ENCODE data around the gene SLC32A1.

SLC32A1 gene, protein sequence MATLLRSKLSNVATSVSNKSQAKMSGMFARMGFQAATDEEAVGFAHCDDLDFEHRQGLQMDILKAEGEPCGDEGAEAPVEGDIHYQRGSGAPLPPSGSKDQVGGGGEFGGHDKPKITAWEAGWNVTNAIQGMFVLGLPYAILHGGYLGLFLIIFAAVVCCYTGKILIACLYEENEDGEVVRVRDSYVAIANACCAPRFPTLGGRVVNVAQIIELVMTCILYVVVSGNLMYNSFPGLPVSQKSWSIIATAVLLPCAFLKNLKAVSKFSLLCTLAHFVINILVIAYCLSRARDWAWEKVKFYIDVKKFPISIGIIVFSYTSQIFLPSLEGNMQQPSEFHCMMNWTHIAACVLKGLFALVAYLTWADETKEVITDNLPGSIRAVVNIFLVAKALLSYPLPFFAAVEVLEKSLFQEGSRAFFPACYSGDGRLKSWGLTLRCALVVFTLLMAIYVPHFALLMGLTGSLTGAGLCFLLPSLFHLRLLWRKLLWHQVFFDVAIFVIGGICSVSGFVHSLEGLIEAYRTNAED

DNA sequence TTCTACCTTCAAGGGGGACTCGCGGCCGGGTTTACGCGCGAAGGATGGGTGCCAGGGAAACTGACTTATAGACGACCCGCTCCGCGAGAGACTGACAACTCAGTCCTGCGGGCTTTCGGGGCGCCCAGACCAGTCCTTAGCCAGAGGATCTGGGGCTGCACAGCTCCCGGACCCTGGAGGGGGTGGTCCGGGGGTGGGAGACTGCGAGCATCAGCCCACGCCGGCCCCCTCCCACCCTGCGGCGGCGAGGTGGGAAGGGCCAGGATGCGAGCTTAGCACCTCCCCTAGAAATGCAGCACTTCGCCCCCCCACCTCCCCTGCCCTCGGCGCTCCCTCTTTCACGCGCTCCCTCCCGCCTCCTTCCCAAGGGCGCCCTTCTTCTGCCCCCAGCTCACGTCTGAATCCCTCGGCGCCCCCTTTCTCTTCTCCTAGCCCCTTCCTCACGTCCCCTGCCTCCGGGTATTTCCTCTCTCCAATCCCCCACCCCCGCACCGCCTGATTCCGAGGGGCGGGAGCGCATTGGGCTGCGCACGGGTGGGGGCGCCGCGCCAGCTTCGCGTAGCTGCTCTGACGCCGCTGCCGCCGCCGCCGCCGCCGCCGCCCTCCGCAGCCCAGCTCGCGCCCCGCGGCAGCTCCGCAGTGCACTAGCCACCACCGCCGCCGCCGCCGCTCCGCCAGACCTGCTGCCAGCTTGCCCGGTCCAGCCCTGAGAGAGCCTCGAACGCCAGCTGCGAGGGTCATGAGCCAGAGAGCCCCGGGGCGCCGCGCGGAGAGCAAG, at the start of gene SLC32A1:
TSS of gene SLC32A1 (plus strand) at position 639 of the 778 bp plus-strand sequence. CDS start 239 bp downstream, outside the sequence.
- peak; percentile 32 for DNase-seq

DNA sequence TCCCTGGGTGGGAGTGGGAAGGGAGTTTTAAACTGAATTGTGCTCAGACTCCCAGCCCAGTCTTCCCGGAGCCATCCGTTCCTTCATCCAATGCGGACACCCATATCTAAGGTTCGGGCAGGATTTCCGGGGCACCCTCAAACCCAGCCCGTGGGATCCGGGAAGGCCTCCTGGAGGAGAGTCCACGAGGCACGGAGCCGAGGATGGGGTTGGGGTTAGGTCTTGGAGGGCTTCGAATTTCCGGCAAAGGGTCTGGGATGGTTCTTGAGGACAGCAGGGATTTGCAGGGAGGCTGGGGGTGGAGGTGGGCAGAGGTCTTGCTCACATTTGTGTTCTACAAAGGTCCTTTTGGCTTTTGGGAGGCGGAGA, 49.5 kb upstream of the SLC32A1 start:
- no peak for DNase-seq

DNA sequence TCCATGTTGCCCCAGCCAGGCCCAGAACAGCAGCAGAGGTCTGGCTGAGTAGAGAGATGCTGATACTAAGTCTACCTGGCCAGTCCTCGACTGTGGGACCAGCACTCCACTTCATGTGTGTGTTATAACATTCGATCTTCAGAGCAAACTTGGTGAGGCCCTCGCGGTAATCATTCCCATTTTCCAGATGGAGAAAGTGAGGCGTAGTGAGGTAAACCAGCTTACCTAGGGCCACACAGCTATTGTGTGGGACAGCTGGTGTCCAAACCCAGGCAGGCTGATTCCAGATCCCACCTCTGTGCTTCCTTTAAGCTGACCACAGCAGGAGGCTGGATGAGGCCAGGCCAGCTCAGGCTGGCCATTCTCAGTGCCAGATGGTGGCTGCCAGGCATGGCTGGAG, 47.7 kb upstream of the SLC32A1 start:
- DNase-seq: peak; percentile 7

DNA sequence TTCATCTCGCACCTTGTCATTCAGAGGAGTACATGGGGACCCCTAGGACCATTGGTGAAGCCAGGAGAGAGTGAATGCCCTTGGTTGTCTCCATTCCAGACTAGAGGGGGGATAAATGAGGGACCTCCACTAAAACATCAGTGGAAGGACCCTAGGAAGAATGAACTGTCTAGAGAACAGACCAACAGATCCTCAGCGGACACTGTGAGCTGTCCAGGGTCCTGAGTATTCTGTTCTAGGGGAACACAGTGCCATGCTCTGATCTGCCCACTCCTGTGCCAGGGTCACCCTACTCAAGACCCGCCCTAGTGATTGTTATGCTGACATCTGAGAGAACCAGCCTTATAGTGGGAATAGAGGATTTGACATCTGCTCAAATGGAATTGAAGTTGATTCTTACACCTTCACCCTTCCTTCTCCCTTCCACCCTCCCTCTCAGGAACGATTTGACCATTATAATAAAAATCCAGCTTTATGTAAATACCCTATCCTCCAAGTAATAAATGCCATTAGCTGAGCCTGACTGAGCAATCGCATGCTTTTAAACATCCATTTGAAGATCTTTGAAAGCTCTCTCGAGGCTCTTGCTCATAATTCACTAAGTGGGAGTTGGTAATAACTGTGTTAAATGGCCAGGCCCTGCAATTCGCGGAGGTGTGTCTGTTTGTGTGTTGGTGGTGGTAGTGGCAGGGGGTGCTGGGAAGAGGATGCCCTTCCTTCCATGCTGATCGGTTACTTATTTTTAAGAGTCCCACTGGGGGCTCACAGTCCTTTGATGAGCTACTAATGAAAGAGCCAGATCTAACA, 43.6 kb upstream of the SLC32A1 start:
- no peak for DNase-seq

DNA sequence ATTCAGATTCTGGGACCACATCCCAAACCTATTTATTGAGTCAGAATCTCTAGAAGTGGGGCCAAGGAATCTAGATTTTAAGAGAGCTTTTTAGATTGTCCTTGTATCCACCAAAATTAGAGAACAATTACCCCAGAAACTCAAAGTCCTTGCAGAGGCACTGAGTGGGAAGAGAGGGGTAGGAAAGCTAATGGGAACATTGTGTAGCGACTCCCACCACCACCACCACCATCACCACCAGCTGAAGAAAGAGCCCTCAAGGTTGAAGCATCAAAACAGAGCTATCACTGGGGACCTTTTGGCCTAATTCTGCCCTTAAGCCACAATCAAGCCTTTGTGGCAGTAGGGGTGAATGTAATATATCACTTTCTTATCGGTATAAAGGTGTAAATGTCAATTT, 39.0 kb upstream of the SLC32A1 start:
- no peak for DNase-seq

DNA sequence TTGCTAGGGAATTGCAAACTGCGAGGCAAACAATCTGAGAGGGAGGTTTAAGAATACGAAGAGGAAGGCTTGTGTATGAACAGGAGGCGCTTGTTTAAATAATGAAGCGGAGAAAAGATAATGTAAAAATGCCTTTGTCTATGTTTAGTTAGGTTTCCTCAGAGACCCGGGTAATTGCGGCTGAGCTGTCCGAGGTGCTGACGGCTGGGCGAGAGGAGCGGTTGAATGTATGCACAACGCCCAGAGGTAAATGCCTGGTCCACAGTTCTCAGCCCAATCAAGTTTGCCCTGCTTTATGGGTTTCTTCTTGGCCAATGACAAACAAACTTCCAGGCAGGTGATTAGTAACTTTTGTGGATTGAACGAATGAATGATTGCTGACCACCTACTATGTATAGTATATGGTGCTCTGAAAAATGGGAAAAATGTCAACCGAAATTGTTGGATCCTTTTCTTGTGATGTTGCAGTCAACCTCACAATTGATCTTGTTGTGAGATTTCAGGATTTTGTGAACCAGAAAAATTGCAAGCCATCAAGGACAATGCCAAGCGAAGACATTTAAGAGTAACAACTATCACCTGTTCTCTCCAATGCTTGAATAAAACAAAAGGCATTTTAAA, 38.3 kb upstream of the SLC32A1 start:
- DNase-seq: peak; percentile 41

DNA sequence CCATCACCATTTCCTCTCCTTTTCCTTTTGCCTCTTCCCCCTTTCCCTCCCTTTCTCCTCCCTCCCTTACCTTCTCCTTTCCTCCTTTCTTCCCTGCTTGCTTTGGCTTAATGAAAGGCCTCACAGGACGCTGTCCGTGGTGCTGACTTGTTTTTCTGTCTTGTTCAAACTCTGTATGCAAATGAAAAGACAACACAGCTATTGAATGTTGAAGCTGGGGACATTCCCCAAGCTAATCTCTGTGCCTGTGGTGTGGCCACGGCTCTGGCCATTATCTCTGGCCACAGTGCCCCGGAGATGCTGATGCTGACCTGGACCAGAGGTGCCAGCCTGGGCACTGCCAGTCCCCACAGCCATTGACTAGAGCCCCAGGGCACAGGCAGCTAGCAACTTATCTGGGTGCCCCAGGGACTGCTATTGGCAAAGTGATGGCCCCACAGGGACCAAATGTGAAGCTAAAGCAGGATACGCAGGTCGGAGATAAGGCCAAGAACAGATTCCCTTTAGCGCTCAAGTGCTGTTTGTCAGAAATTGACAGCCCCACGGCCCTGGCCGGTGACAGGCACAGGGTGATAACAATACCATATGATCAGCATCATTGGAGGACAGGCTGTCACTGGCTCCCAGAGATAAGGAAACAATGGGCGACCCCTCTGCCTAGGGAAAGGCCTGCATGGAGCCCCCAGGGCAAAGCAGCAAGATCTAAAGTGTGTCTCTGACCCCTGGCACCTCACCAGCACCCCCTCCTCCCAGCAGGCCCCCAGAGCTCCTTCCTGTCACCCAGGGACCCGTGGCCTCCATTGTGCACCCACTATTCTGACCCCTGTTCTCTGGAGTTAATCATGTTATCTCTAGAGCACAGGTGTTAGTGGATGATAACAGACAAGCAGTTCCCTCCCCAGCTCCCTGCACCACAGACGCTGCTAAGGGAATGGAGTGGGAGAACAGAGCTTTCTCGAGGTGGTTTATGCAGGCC, 31.6 kb upstream of the SLC32A1 start:
- DNase-seq: no peak

DNA sequence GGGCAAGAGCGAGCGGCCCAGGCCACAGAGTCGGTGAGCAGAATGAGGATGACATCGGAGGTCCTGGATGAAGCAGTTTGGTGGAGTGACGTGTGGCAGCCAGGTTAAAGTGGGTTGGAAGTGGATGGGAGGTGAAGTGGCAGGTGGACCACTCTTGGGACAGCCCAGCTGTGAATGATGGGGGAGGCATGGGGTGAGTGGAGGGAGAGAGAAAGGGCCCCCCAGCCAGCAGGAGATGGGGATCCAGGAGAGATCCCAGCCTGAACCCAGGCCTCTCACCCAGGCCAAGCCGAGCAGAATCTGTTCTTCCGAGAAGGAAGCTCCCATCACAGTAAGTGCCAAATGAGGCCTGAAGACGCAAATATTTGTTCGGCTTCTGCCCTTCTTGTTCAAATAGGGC, 27.0 kb upstream of the SLC32A1 start:
- DNase-seq: no peak

DNA sequence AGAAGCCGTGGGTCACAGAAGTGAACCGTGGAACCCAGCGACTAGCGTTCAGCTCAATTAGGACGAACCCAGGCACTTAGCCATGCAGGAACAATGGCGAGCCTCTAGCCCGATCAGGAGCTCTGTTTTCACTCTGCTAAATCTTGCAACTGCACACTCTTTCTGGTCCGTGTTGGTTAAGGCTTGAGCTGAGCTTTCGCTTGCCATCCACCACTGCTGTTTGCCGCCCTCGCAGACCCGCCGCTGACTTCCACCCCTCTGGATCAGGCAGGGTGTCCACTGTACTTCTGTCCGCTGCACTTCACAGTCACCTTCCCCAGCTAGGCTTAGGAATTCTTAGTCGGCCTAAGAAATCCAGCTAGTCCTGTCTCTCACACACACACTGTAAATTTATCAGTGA, 25.7 kb upstream of the SLC32A1 start:
- no peak for DNase-seq

DNA sequence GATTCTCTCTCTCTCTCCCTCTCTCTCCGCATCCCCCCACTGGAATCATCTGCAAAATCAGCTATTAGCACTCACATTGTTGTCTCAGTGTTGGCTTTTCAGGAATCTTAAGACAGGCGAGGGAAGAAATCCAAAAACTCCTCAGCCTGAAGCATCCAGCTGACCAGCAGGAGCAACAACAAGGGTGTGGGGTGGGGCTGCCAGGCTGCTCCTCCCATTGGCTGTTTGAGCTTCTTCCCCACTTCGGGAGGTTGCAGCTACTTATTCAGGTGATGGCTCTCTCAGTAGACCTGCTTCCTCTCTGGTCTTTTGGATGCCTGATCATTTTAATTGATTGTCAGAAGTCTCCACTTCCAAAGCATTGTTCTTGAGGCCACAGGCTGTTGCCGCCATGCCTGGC, 24.1 kb upstream of the SLC32A1 start:
- no peak for DNase-seq

DNA sequence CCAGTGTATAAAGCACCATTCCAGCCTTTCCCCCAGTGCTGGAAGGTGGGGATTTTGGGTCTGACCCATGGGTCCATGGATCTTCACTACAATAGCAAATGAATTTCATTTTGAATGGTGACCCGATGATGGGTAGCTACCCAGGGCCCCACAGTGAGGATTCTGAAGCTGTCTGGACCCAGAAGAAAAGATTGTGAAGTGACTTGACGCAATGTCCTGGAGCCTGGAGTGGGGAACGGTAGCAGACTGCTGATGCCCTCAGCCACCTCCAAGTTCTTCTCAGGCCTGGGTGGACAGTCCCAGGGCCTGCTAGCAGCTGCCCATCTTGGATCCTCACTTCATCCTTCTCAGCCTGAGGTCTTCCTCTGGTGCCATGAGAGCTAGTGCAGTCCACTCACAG, 23.4 kb upstream of the SLC32A1 start:
- no peak for DNase-seq

DNA sequence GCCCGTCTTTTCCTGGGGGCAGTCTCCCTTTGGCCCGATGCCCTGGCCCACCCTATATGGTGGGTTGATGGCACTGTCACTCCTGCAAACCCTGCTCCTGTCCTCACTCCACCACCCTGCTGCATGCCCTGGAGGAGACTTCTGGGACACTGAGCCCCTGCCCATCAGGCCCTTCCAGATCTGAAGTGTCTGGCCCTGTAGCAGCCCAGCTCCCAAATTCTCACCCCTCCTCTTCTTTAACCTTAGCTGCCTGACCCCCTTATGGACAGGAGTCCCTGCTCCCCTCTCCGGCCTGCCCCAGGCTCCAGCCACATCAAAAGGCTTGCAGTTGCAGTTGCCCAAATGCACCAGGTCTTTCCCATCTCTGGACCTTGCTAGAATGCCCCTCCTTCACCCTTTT, 20.8 kb upstream of the SLC32A1 start:
- no peak for DNase-seq

DNA sequence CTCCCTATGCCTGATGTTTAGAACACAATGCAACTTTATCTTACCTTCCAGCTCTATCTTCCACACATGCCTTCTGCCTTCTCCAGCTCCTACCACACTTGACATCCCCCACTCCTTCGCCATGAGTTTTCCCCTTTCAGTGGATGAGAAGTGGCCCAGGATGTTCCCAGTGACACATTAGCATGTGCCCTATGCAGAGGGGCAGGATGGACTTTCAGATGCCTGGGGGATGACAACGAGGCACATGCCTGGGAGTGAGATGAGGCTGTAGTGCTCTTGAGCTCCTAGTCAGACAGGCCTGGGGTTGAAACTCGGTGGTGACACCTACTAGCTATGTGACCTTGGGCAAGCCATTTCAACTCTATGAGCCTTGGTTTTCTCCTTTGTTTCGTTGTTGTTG, 20.1 kb upstream of the SLC32A1 start:
- DNase-seq: no peak

DNA sequence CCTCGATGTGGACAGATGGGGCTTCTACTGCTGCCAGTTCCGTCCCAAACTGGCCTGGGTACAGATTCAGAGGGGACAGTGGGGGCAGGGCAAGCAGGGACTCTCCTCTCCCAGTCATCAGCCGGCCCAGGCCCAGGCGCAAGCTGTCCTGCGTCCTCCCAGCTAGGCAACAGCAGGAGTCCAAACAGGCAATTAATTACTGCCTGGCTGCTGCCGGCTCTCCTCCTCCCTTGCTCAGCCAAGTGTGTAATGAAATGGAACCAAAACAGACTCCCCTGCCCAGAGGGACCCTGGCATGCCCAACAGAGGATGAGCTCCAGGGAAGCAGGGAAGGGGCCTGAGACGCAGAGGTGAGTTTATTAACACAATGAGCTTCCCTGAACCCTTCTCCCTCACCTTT, 17.8 kb upstream of the SLC32A1 start:
- DNase-seq: peak; percentile 82

DNA sequence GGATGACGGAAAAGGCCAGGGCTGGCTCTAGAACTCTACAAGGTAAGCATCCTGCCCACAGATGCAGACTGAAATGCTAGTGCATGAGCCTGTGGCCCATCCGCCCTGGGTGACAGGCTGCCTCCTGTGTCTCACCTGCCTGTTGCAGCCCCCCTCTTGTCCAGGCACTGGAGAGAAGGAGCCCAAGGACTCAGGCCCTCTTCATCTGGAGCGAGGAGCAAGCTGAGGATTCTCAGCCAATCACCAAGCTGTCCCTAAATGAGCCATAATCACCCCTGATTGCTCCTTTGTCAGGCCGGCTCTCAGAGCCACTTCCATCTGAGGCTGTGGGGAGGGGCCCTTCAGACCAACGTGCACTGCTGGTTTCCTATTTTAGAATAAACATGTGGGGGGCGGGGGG, 10.0 kb upstream of the SLC32A1 start:
- DNase-seq: peak; percentile 47

DNA sequence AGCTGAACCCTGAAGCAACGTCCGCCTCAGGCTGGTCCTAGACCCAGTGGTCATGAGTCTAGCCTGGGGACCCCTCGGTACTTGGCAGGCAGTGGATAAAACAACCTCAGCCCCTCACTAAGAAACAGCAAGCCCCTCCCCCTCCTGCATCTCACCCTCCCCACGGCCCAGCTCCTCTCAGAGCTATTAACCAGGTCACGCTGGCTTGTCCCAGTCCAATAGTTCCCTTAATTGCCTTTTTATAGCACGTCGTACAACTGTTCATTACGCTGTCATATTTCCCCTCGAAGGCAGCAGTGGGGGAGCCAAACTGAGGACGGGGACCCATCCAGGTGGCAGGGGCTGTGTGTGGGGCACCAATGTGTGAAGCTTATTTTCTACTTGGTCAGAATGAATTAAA, 8.6 kb upstream of the SLC32A1 start:
- peak; percentile 64 for DNase-seq

DNA sequence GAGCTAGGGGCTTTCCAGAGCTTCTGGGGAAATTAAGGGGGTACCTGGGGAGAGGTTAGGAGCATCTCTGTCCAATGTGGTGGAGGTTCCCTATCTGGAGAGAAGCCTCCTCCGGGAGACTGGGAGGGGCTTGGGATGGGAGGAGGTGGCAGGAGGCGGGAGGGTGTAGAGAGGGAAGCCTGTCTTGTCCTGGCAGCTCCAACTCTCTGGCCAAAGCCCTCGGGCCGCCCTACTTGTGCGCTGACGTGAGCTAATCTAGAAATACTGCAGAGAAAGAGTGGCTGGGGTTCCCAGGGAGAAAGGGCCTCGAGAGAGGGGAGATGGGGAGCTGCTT, 1.6 kb upstream of the SLC32A1 start:
- DNase-seq: no peak

DNA sequence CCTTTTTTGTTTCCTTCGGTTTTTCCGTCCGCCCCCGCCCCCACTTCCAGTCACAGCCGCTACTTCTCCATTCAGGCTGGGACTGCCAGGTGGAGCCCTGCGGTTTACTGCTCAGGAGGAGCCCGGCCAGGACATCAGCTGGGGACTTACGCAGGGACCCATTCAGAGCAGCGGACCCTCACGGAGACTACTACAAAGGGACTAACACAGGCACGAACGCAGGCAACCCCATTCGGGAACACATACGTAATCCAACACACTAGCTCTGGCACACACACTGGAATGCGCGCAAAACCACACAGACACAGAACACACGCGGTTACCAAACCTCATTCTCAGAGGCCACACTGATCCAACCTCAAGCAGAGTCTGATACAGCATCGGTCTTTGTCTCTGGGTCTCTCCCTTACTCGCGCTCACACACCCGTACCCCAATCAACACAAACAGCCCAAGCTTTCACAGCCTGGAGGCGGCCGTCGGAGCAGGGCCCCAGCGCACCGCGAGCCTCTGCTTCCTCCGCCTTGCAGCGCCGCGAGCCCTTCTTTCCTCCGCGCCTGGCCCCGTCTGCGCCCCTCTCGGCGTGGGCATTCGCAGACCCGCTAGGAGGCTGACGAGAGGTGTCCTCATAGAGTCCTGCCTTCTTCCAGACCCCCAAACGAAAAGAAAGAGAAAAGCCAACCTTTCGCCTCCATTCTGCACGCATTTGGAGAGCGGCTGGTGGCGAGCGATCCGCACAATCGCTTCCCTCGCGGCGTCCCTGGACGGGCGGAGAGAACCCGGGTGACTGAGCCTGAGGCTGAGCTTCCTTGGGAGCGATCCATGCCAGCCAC, 1.1 kb upstream of the SLC32A1 start:
- DNase-seq: peak; percentile 35

DNA sequence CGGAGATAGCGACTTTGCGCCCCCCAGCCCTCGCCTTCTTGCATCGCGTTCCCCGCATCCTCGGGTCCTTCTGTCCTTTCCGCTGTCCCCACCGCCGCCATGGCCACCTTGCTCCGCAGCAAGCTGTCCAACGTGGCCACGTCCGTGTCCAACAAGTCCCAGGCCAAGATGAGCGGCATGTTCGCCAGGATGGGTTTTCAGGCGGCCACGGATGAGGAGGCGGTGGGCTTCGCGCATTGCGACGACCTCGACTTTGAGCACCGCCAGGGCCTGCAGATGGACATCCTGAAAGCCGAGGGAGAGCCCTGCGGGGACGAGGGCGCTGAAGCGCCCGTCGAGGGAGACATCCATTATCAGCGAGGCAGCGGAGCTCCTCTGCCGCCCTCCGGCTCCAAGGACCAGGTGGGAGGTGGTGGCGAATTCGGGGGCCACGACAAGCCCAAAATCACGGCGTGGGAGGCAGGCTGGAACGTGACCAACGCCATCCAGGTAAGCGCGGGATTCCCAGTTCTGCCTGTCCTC, 401 bp downstream of the SLC32A1 start:
- DNase-seq: no peak

DNA sequence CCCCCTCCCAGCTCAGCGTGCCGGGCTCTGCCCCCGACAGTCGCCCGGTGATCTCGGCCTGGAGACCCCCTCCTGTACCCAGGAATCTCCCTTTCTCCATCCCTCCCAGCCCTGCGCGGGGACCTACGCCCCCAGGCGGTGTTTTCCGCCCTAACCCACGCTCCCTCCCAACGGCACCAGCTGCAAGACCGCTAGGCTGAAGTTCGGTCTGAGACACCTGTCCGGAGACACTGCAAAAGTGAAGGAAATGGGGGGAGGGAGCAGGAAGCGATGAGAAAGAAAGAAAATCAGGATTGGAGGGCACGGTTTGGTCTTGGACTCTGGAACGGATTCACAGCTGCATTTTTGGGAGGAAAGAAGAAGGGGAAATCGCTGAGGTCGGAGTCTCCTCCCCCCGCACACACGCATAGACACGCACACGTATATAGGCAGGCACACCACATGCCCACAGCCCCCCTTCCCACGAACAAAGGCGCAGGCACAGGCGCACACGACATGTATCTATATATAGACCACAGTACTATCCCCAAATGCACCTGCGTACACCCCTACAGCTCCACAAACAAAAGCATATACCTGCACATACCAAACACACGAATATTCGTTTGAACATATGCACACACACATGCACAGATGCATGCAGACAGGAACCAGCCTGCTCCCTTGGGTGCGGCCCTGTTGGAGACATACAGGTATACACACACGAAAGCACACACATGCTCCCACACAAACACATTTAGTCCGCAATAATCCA, 1.0 kb downstream of the SLC32A1 start:
- peak; percentile 56 for DNase-seq
